PC-3 (cell line): ENCODE measurements around the gene TNFRSF4. TPM values are rescaled to one million over a fixed set of nuclear protein-coding genes. Genes with fewer than 3 reads are reported as not detected.

ENCODE experiments used
- ATAC-seq: fragments of 200-7000 bp; cut with Tn5 transposase; 2 replicates; pipeline ENCODE4 v1.9.1; 2020; ENCODE audit warnings: mild to moderate bottlenecking, moderate library complexity
- BruUV-seq: library from RNA; stranded (reverse); fragments of 400-500 nt; replicated peaks from 2 replicates; lab custom pipeline; 2021; lab: Mats Ljungman, UMichigan
- CTCF ChIA-PET: fragments of 300-600 bp; sonication (Branson Sonifier 250); formaldehyde crosslinking; loops from one replicate; lab custom pipeline; 2022; ENCODE audit warnings: antibody characterized with exemption; lab: Charles Lee
- POLR2A ChIA-PET: fragments of 300-600 bp; sonication (Branson Sonifier 250); formaldehyde crosslinking; loops from one replicate; lab custom pipeline; 2022; ENCODE audit warnings: antibody characterized with exemption; ENCODE audit not compliant: unreplicated experiment; lab: Charles Lee
- DNase-seq: peaks from one replicate; pipeline ENCODE4 v3.0.0-alpha.2; 2015
- H2AFZ ChIP-seq: fragments of 300-600 bp; sonication (generic); 2 replicates; pipeline ENCODE4 v1.6.0; 2016; ENCODE audit warnings: antibody characterized with exemption, low read length
- H3F3A ChIP-seq: fragments of 300-600 bp; sonication (generic); one replicate; pipeline ENCODE4 v1.6.0; 2017; ENCODE audit warnings: antibody characterized with exemption, low read length, control low read depth, mild to moderate bottlenecking; ENCODE audit not compliant: unreplicated experiment
- H3K27ac ChIP-seq: fragments of 300-600 bp; sonication (generic); 2 replicates; pipeline ENCODE4 v1.5.1; 2016; ENCODE audit warnings: mild to moderate bottlenecking, low read length
- H3K27me3 ChIP-seq: fragments of 300-600 bp; sonication (generic); 2 replicates; pipeline ENCODE4 v1.6.1; 2016; ENCODE audit warnings: low read length, mixed read lengths
- H3K36me3 ChIP-seq: fragments of 300-600 bp; sonication (generic); 2 replicates; pipeline ENCODE4 v1.6.1; 2016; ENCODE audit warnings: low read depth, mixed run types, low read length, mixed read lengths
- H3K4me1 ChIP-seq: fragments of 300-600 bp; sonication (generic); 2 replicates; pipeline ENCODE4 v1.5.1; 2016; ENCODE audit warnings: low read length; ENCODE audit not compliant: insufficient read depth
- H3K4me2 ChIP-seq: fragments of 300-600 bp; sonication (generic); 2 replicates; pipeline ENCODE4 v1.6.0; 2016; ENCODE audit warnings: low read length
- H3K4me3 ChIP-seq: fragments of 300-600 bp; sonication (generic); 2 replicates; pipeline ENCODE4 v1.5.1; 2016; ENCODE audit warnings: mild to moderate bottlenecking, low read length, mixed read lengths
- H3K79me2 ChIP-seq: fragments of 300-600 bp; sonication (generic); 2 replicates; pipeline ENCODE4 v1.6.1; 2017; ENCODE audit warnings: low read length, mixed read lengths
- H3K9ac ChIP-seq: fragments of 300-600 bp; sonication (generic); 2 replicates; pipeline ENCODE4 v1.6.0; 2016; ENCODE audit warnings: mild to moderate bottlenecking, low read length
- H3K9me2 ChIP-seq: fragments of 300-600 bp; sonication (generic); replicated peaks from 2 replicates; pipeline ENCODE4 v1.6.1; 2016; ENCODE audit warnings: mixed run types, low read length, mixed read lengths
- H3K9me3 ChIP-seq: fragments of 300-600 bp; sonication (generic); 2 replicates; pipeline ENCODE4 v1.6.1; 2016; ENCODE audit warnings: low read length, mixed read lengths
- H4K20me1 ChIP-seq: fragments of 300-600 bp; sonication (generic); 2 replicates; pipeline ENCODE4 v1.6.1; 2016; ENCODE audit warnings: low read length, mixed read lengths
- CTCF ChIP-seq: fragments of 300-600 bp; sonication (generic); conservative IDR thresholded peaks from 2 replicates; pipeline ENCODE4 v1.5.1; 2017; ENCODE audit warnings: antibody characterized with exemption, low read depth, mild to moderate bottlenecking, low read length
- EZH2 ChIP-seq: fragments of 300-600 bp; sonication (generic); IDR thresholded peaks from one replicate; pipeline ENCODE4 v1.6.1; 2017; ENCODE audit warnings: antibody characterized with exemption, mild to moderate bottlenecking, low read length; ENCODE audit not compliant: unreplicated experiment
- EZH2phosphoT487 ChIP-seq: fragments of 300-600 bp; sonication (generic); IDR thresholded peaks from 2 replicates; pipeline ENCODE4 v1.6.1; 2018; ENCODE audit warnings: mild to moderate bottlenecking, antibody characterized with exemption, low read length, borderline replicate concordance
- intact Hi-C: fragments of 100-400 bp; cut with micrococcal nuclease; formaldehyde crosslinking; loops from 2 replicates; pipeline ENCODE4 v1.9.0; 2023
- total RNA-seq: library from RNA; depleted of rRNA; stranded (reverse); fragments of >200 nt; gene quantifications from 2 replicates; pipeline ENCODE4 v1.2.3, GENCODE V29; 2014

Gene TNFRSF4
- total RNA-seq, 1 experiment from 2014 or later = 0.11 TPM

- ChIA-PET POLR2A (no interaction called here), CTCF (no interaction called here)
- Histone ChIP-seq H3K9me2 (no peaks in the 10 kb centered on the region), H4K20me1 (0 out of 2 replicates have a peak, but pooled peaks cover 6% of the 10 kb centered on the region), H3K79me2 (peaks cover 44% of the 10 kb centered on the region), H3K27me3 (no peaks in the 10 kb centered on the region), H3K4me3 (no peak overlapping the region), H3K4me2 (no peak overlapping the region), H2AFZ (no peak overlapping the region), H3K36me3 (peaks cover 52% of the 10 kb centered on the region), H3K9ac (no peak overlapping the region), H3K4me1 (no peaks in the 10 kb centered on the region), H3K27ac (no peak overlapping the region), H3F3A (no peaks in the 10 kb centered on the region), H3K9me3 (no peaks in the 10 kb centered on the region)
- no peak for DNase-seq
- intact Hi-C loops = no loop called here
- no TSS peak for BruUV-seq
- no peak for ATAC-seq
- TF ChIP-seq CTCF (no peak), EZH2 (no peak), EZH2phosphoT487 (no peak)
Measured at GRCh38 chr1:1223891-1224290, 9.9 kb upstream of the TNFRSF4 start.

- no peak for ATAC-seq
- H3K9ac ChIP-seq = no peak overlapping the region
- intact Hi-C loops = no loop called here
- peaks cover 38% of the 10 kb centered on the region for H3K79me2 ChIP-seq
- TF ChIP-seq EZH2phosphoT487 = no peak
- no peak for TF ChIP-seq EZH2
- TF ChIP-seq CTCF = no peak
- H3K9me2 ChIP-seq = no peaks in the 10 kb centered on the region
- BruUV-seq = no TSS peak
- no peak overlapping the region for H3K4me2 ChIP-seq
- H3K27me3 ChIP-seq = no peaks in the 10 kb centered on the region
- H2AFZ ChIP-seq = no peak overlapping the region
- no peaks in the 10 kb centered on the region for H3K4me1 ChIP-seq
- no peak overlapping the region for H3K27ac ChIP-seq
- 0 out of 2 replicates have a peak, but pooled peaks cover 1% of the 10 kb centered on the region for H4K20me1 ChIP-seq
- CTCF ChIA-PET = no interaction called here
- H3K9me3 ChIP-seq = no peaks in the 10 kb centered on the region
- H3K4me3 ChIP-seq = no peak overlapping the region
- POLR2A ChIA-PET = no interaction called here
- H3F3A ChIP-seq = no peaks in the 10 kb centered on the region
- peaks cover 53% of the 10 kb centered on the region for H3K36me3 ChIP-seq
- DNase-seq = no peak
Measured at GRCh38 chr1:1223321-1223720, 9.4 kb upstream of the TNFRSF4 start.

GRCh38 chr1:1222575-1223225 is 8.7 kb upstream of the TNFRSF4 start:
- ChIA-PET POLR2A (no interaction called here), CTCF (no interaction called here)
- Histone ChIP-seq H3K4me1 (no peaks in the 10 kb centered on the region), H3K9ac (no peak overlapping the region), H3K27ac (no peak overlapping the region), H2AFZ (no peak overlapping the region), H3K4me2 (no peak overlapping the region), H3K9me2 (no peaks in the 10 kb centered on the region), H3K4me3 (no peak overlapping the region), H3K9me3 (no peaks in the 10 kb centered on the region), H3K79me2 (peaks cover 32% of the 10 kb centered on the region), H3F3A (no peaks in the 10 kb centered on the region), H3K36me3 (peaks cover 53% of the 10 kb centered on the region), H3K27me3 (no peaks in the 10 kb centered on the region), H4K20me1 (no peaks in the 10 kb centered on the region)
- DNase-seq (no peak), ATAC-seq (no peak)
- TF ChIP-seq EZH2 = no peak
- intact Hi-C loops = no loop called here
- BruUV-seq = TSS peak; percentile 4
